22Rv1 (cell line): ENCODE results near the gene PDE3A.

ENCODE experiments used
- H3K27ac ChIP-seq: fragments of 450-650 bp; 2 replicates; pipeline ENCODE4 v1.5.1; 2017
- CTCF ChIP-seq: fragments of 450-650 bp; IDR thresholded peaks from 2 replicates; pipeline ENCODE4 v1.5.1; 2017; ENCODE audit warnings: mild to moderate bottlenecking
- ZFX ChIP-seq: fragments of 450-650 bp; IDR thresholded peaks from 2 replicates; pipeline ENCODE4 v1.6.1; 2017; ENCODE audit warnings: antibody characterized with exemption, borderline replicate concordance

The PDE3A gene

DNA sequence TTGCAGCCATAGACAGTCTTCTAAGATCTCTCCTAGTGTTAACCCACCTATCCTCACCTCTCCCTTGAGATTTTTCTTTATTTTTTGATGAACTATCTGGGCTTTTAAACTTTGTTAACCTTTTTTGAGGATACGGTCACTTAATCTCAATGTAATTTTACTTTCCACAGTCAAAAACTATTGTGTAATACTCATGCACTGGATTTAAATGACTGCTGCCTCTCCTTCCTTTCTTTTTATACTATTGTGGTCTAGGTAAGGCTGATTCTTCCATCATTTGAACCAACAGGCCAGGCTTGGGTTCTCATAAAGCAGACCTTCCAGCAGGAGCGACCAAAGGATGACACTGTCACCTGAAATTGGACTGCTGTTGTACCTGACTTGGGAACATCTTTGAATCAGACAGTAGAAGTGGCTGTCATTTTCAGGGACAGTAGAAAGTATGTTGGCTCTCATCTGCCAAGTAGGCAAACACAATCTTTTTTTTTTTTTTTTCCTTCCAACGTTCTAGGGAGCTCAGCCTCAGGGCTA, 689 bp upstream of the PDE3A start:
- TF ChIP-seq ZFX (no peak), CTCF (no peak)
- H3K27ac ChIP-seq = peak overlapping the region; percentile 62

DNA sequence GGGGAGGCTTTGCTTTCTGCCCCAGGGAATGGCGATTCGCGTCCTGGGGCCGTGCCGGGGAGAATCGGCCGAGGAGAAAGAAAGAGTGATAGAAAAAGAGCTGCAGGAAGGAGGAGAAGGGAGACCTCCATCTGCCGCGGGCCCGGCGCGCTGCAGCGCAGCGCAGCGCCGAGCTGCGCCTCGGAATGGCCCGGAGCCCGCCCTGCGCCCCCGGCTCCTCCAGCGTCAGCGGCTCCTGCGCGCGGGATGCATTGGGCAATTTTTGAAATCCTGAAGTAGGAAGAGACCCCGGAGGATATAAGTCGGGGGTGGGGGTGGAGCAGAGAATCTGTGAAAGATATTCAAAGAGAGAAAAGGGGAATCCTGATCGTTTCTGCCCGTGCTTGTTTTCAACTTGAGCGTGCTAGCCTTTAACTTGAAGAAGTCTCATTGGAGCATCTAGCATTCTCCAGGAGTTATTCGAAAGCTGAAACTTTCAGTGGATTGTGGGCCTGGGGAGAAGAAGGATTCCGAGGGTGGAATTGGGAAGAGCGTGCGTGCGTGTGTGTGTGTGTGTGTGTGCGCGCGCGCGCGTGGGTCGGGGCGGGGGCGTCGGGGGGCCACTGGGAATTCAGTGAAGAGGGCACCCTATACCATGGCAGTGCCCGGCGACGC, 441 bp downstream of the PDE3A start:
- peak overlapping the region; percentile 62 for H3K27ac ChIP-seq
- TF ChIP-seq ZFX = no peak
- no peak for TF ChIP-seq CTCF

DNA sequence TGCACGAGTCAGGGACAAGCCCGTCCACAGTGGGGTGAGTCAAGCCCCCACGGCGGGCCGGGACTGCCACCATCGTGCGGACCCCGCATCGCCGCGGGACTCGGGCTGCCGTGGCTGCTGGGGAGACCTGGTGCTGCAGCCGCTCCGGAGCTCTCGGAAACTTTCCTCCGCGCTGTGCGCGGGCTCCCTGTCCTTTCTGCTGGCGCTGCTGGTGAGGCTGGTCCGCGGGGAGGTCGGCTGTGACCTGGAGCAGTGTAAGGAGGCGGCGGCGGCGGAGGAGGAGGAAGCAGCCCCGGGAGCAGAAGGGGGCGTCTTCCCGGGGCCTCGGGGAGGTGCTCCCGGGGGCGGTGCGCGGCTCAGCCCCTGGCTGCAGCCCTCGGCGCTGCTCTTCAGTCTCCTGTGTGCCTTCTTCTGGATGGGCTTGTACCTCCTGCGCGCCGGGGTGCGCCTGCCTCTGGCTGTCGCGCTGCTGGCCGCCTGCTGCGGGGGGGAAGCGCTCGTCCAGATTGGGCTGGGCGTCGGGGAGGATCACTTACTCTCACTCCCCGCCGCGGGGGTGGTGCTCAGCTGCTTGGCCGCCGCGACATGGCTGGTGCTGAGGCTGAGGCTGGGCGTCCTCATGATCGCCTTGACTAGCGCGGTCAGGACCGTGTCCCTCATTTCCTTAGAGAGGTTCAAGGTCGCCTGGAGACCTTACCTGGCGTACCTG, 1.1 kb downstream of the PDE3A start:
- peak overlapping the region; percentile 62; the same call in 1 of the 2 replicates for H3K27ac ChIP-seq
- TF ChIP-seq CTCF (no peak), ZFX (no peak)

GRCh38 chr12:20370014-20370386, 1.7 kb downstream of the PDE3A start:
- H3K27ac ChIP-seq = no peak overlapping the region
- TF ChIP-seq CTCF (no peak), ZFX (no peak)

GRCh38 chr12:20370866-20371519, 2.7 kb downstream of the PDE3A start:
- no peak overlapping the region for H3K27ac ChIP-seq
- TF ChIP-seq ZFX = no peak
- TF ChIP-seq CTCF = no peak

DNA sequence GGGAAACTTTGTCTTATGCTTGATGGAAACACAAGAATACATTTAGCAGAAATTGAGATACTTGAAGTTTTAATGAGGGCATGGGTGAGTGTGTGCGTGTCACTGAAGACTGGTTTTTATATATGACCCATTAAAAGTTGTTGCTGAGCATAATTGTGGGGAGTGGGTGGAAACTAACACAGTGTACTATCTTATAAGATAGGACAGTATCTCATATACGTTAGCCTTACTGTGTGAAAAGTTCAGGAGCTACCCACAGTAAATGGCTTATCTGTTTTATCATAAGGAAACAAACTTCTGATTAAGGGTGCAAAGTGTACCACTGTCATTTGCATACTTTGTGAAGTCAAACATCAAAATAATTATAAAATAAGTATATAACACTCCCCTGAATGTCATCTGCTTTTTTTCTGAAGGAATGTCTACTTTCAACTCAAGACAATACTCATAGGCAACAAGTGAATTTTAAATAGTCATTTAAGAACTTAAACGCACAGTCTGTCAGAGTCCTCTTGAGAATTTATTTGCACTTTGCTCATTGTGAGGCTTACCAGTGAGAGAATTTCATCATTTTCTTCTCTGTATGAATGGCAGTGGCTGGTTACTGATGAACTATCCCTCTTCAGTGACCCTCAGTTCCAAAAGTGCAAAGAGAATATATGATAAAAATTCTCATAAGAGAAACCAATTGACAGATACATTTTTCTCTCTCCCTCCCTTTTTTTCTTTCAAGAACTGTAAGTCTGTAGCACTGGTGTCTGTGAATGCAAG, 4.2 kb downstream of the PDE3A start:
- TF ChIP-seq CTCF = no peak
- no peak for TF ChIP-seq ZFX
- no peak overlapping the region for H3K27ac ChIP-seq
